ENCODE results near the gene CPEB3.
"Not testable (repeated sequence)": the region's sequence is repeated elsewhere in the genome, so short reads cannot be mapped to it uniquely, and the experiment has no call there.

GRCh38 chr10:92114917-92115316, 176.0 kb downstream of the CPEB3 start:
- not testable (repeated sequence) for TF ChIP-seq POLR2A, CTCF, EP300 (IDR thresholded peaks at IDR 0.05)

All from ovary (tissue), 3 donors.